Suprapubic skin (tissue), 4 donors: Measurements from ENCODE around the gene GMEB2.

ENCODE experiments used
- CTCF ChIP-seq, 2 donors: fragments of 200-600 bp in 1 of 2; fragments of 450-650 bp in 1 of 2; sonication (generic) in 1 of 2; IDR thresholded peaks; one replicate each; pipeline ENCODE4 v1.5.1; 2016 to 2019; ENCODE audit warnings: antibody characterized with exemption in 2 of 2, mild to moderate bottlenecking in 1 of 2, moderate library complexity in 1 of 2
- POLR2A ChIP-seq, 2 donors: fragments of 450-650 bp; IDR thresholded peaks; one replicate each; pipeline ENCODE4 v1.6.1; 2017; ENCODE audit warnings: antibody characterized with exemption in 2 of 2, mild to moderate bottlenecking in 2 of 2, moderate library complexity in 2 of 2
- POLR2AphosphoS5 ChIP-seq, 3 donors: sonication (generic); formaldehyde crosslinking; IDR thresholded peaks; one replicate each; pipeline ENCODE4 v1.6.1; 2017; ENCODE audit warnings: antibody characterized with exemption in 3 of 3

DNA sequence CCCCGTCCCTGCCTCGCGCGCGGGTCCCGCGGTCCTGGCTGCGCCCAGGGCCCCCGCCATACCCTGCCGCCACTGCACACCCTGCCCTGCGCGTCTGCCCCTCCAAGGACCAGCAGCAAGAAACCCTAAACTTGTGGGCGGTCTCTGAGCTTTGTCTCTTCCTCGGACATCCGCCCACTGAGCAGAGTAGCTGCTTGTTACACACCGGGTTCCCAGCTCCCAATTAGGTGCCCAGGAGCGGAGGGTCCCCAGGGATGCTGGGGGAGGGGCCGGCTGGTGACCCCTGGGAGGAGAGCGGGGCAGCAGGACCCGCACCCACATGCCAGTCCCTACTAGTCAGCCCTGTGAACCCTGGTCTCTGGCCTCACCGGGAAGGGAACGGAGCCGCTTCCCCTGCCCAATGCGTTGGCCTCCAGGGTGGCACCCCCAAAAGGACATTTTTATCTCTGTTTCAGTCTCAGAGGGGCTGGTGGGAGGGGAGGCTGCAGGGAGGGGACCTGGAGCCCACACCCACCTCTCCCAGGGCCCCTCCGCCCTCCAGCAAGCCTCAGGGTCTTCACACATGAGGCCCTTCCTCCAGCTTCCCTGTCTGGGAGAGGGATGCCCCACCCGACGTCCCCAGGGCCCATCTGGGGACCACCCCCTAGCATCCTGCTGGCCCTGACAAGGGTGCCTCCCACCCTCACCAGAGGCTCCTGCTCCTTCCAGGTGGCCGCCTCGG, 15.8 kb upstream of the GMEB2 start:
- TF ChIP-seq POLR2A (IDR thresholded peaks at IDR 0.05) (no peak), POLR2AphosphoS5 (IDR thresholded peaks at IDR 0.05) (no peak), CTCF (IDR thresholded peaks at IDR 0.05) (no peak)
